Left colon (tissue), 2 donors: ENCODE data around the gene MIPOL1. TPM values are rescaled to one million over a fixed set of nuclear protein-coding genes. Genes with fewer than 3 reads are reported as not detected.
"Not testable (repeated sequence)": the region's sequence is repeated elsewhere in the genome, so short reads cannot be mapped to it uniquely, and the experiment has no call there.

Experiments
- ATAC-seq: fragments of 200-7000 bp; cut with Tn5 transposase; one replicate; pipeline ENCODE4 v1.9.1; 2020; ENCODE audit warnings: mild to moderate bottlenecking, moderate library complexity
- DNase-seq, 2 donors: peaks; one replicate each; pipeline ENCODE4 v3.0.0-alpha.2; 2020
- intact Hi-C, 2 donors: fragments of 100-400 bp; cut with DNase I in 1 of 2; cut with micrococcal nuclease in 1 of 2; formaldehyde crosslinking; loops; one replicate each; pipeline versions ENCODE4 v1.11.2 to v1.14.0; 2022; cut with DNase I, micrococcal nuclease
- total RNA-seq, 2 donors: library from RNA; stranded (reverse); fragmentation: NEBNext Ultra II Directional; extraction: Animal tissue kit (Norgen Biotek cat#: 25700); gene quantifications; one replicate each; pipeline ENCODE4 v1.2.1, GENCODE V29; 2021
- donor health status: DM: no; HTN: no; CAD: no.
- donor health status: DM: yes; HTN: yes; CAD: no.

Gene MIPOL1
- total RNA-seq, 2 donors from 2014 or later = 5.1 to 9.1 TPM

GRCh38 chr14:37268788-37269187, 71.1 kb downstream of the MIPOL1 start:
- no peak for ATAC-seq
- intact Hi-C loops = no loop called here
- DNase-seq = no peak

- ATAC-seq (no peak), DNase-seq (no peak)
- intact Hi-C loops = no loop called here
These were observed 72.9 kb downstream of the MIPOL1 start for GRCh38 chr14:37270629-37271028.

GRCh38 chr14:37272569-37272968, 74.8 kb downstream of the MIPOL1 start:
- no peak for DNase-seq
- intact Hi-C loops = no loop called here
- ATAC-seq = no peak

GRCh38 chr14:37274652-37275051, 76.9 kb downstream of the MIPOL1 start:
- DNase-seq (no peak), ATAC-seq (no peak)
- intact Hi-C loops = no loop called here

GRCh38 chr14:37275963-37276362, 78.2 kb downstream of the MIPOL1 start:
- no peak for DNase-seq
- intact Hi-C loops = no loop called here
- ATAC-seq = no peak

- intact Hi-C loops = no loop called here
- no peak for ATAC-seq
- DNase-seq = no peak
These were observed 81.2 kb downstream of the MIPOL1 start for GRCh38 chr14:37278636-37279538.

GRCh38 chr14:37279818-37280217, 82.1 kb downstream of the MIPOL1 start:
- ATAC-seq (no peak), DNase-seq (no peak)
- intact Hi-C loops = no loop called here

GRCh38 chr14:37284760-37285159, 87.0 kb downstream of the MIPOL1 start:
- no peak for ATAC-seq
- intact Hi-C loops = no loop called here
- DNase-seq = no peak

GRCh38 chr14:37285220-37285619, 87.5 kb downstream of the MIPOL1 start:
- DNase-seq (no peak), ATAC-seq (no peak)
- intact Hi-C loops = no loop called here

- intact Hi-C loops = no loop called here
- no peak for ATAC-seq
- no peak for DNase-seq
These were observed 92.0 kb downstream of the MIPOL1 start for GRCh38 chr14:37289688-37290087.

GRCh38 chr14:37295262-37295661, 97.5 kb downstream of the MIPOL1 start:
- ATAC-seq = not testable (repeated sequence)

GRCh38 chr14:37311252-37311651, 113.5 kb downstream of the MIPOL1 start:
- DNase-seq (no peak), ATAC-seq (no peak)
- intact Hi-C loops = no loop called here

More at GRCh38 chr14:37295262-37295661, 97.5 kb downstream of the MIPOL1 start:
- DNase-seq, intact Hi-C loops: not testable (repeated sequence)

GRCh38 chr14:37318938-37319337, 121.2 kb downstream of the MIPOL1 start:
- intact Hi-C loops = no loop called here
- DNase-seq (no peak), ATAC-seq (no peak)

GRCh38 chr14:37320106-37320505, 122.4 kb downstream of the MIPOL1 start:
- intact Hi-C loops = no loop called here
- no peak for ATAC-seq

GRCh38 chr14:37325332-37325731, 127.6 kb downstream of the MIPOL1 start:
- intact Hi-C loops = no loop called here
- ATAC-seq = no peak
- DNase-seq = no peak

More at GRCh38 chr14:37320106-37320505, 122.4 kb downstream of the MIPOL1 start:
- DNase-seq = no peak

GRCh38 chr14:37326434-37326833, 128.7 kb downstream of the MIPOL1 start:
- intact Hi-C loops = no loop called here
- ATAC-seq = no peak

GRCh38 chr14:37327933-37328332, 130.2 kb downstream of the MIPOL1 start:
- DNase-seq, intact Hi-C loops, ATAC-seq: not testable (repeated sequence)

More at GRCh38 chr14:37326434-37326833, 128.7 kb downstream of the MIPOL1 start:
- no peak for DNase-seq

GRCh38 chr14:37328673-37329072, 130.9 kb downstream of the MIPOL1 start:
- DNase-seq (no peak), ATAC-seq (peak; percentile 35)
- intact Hi-C loops = no loop called here

GRCh38 chr14:37329189-37330001, 131.7 kb downstream of the MIPOL1 start:
- intact Hi-C loops = no loop called here
- ATAC-seq (peak; percentile 94), DNase-seq (no peak)

GRCh38 chr14:37330910-37331309, 133.2 kb downstream of the MIPOL1 start:
- DNase-seq (no peak), ATAC-seq (no peak)
- intact Hi-C loops = no loop called here
